ENCODE measurements around the gene FAF1. TPM values are rescaled to one million over a fixed set of nuclear protein-coding genes. Genes with fewer than 3 reads are reported as not detected.

FAF1 gene
- total and polyA plus RNA-seq, 2 of the 8 experiments (the other 6 are each of a cell fraction or from before 2014, with no cell fraction given), result 10.8 to 65.9 TPM

DNA sequence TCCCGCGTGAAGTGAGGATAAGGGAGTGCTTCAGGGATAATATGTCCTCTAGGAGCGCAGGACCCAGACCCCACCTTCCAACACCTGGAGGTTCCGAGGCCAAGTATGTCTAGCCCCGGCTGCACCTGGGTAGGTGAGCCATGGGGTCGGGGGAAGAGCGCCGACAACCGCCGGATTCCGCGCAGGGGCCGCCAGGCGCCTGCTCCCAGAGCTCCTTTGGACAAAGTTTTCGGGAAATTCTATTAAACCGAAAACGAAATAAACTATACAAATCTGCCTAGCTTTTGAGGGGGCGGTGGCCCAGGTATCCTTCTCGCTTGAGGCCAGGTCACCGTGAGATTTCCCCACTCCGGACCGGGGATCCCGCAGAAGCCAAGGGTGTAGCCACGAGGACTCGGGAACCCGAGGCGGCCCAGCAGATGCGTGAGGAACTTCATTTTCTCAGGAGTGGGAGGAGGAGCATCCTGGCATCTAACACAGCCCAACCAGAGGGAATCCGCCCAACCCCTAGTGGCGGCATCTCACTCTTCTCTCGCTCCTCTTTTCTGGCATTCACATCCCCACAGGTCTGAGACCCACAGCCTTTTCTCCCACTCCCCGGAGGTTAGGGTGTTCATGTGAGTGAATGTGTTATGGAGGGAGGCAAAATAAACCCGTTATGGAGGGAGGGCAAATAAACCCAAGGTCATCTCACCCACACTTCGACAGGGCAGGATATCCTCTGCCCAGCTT is 534.5 kb downstream of the FAF1 start (continued):
- no peak for TF ChIP-seq SRF (IDR thresholded peaks at IDR 0.05; ENCODE audit: low read depth, low read length)

All from H1 (cell line).